ENCODE results near the gene MIER2. TPM values are rescaled to one million over a fixed set of nuclear protein-coding genes. Genes with fewer than 3 reads are reported as not detected.

The MIER2 gene
- total and polyA plus RNA-seq, 10 of the 15 experiments (the other 5 are each of a cell fraction or from before 2014, with no cell fraction given), result 0.48 to 23.6 (median 12.1) TPM

DNA sequence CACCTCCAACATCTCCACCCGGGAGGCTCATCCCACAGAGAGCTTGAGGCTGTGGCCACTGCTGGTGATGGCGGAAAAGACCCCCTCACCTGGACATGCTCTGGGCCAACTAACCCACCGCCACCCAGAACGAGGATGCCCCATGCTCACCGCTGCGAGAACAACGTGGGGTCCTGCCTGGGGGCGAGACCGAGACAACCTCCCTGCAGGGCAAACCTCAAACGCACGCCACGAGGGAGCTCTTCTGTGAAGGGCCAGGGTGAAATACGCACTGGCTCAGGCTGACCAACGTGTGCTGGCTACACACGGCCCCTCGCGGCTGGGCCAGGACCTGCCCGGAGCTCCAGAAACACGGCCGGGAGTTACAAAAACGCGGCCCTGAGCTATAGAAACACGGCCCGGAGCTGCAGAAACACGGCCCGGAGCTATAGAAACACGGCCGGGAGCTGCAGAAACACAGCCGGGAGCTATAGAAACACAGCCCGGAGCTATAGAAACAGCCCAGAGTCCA is 34.4 kb downstream of the MIER2 start (continued):
- TF ChIP-seq ASH2L (IDR thresholded peaks at IDR 0.05; ENCODE audit: borderline replicate concordance, low read depth) (no peak), RUNX3 (IDR thresholded peaks at IDR 0.05; ENCODE audit: low read length) (no peak), SIX5 (IDR thresholded peaks at IDR 0.05; ENCODE audit: low read depth, low read length, severe bottlenecking) (no peak), MEF2B (IDR thresholded peaks at IDR 0.05; ENCODE audit: partially characterized antibody, poor library complexity, severe bottlenecking) (no peak), HDAC6 (IDR thresholded peaks at IDR 0.05; ENCODE audit: unreplicated experiment) (no peak)

- ChIA-PET POLR2A (no interaction called here), CTCF (no interaction called here), RAD21 (ENCODE audit: unreplicated experiment) (no interaction called here), SMC1A (ENCODE audit: uncharacterized antibody, unreplicated experiment) (no interaction called here)
- Histone ChIP-seq H3K27ac (ENCODE audit: control insufficient read depth, insufficient read depth) (no peak overlapping the region), H2AFZ (ENCODE audit: control insufficient read depth, low read depth, low read length) (no peak overlapping the region), H3K27me3 (replicated peaks in 1 of 2; ENCODE audit: control insufficient read depth in 2 of 2, insufficient read depth in 2 of 2, low read length in 1 of 2) (no peaks in the 10 kb centered on the region), H3K4me2 (ENCODE audit: control insufficient read depth, insufficient read depth) (no peak overlapping the region), H3K9me3 (replicated peaks; ENCODE audit: control insufficient read depth, insufficient read depth, low read length) (no peaks in the 10 kb centered on the region), H3K36me3 (ENCODE audit: control insufficient read depth in 2 of 2, insufficient read depth in 2 of 2, low read length in 1 of 2) (peaks cover 0 to 25% of the 10 kb centered on the region in 2 experiments; a peak in 3 of 4 replicates), H4K20me1 (ENCODE audit: control insufficient read depth, insufficient read depth) (no peaks in the 10 kb centered on the region), H3K79me2 (ENCODE audit: control insufficient read depth, insufficient read depth, low read length) (no peaks in the 10 kb centered on the region), H3K4me1 (ENCODE audit: control insufficient read depth, insufficient read depth, low read length) (no peaks in the 10 kb centered on the region), H3K4me3 (no peak overlapping the region), H3K9ac (ENCODE audit: control insufficient read depth, insufficient read depth, low read length) (no peak overlapping the region)
- 87% methylated on average over 12 of the region's 14 CpGs for WGBS (ENCODE audit: insufficient coverage, insufficient replicate concordance, low lambda C conversion rate, missing lambda C conversion rate)
- DNase-seq (ENCODE audit: low read depth, low spot score), result no peak
- BruUV-seq (replicated peaks), result no TSS peak
- FAIRE-seq, result no peak
- in situ Hi-C loops (cut with MboI), result no loop called here
- intact Hi-C loops (cut with micrococcal nuclease; ENCODE audit: unreplicated experiment), result no loop called here
- ATAC-seq, result no peak
- TF ChIP-seq SP1 (IDR thresholded peaks at IDR 0.05; ENCODE audit: low read depth, low read length), result no peak
- TF ChIP-seq STAT1 (conservative IDR thresholded peaks at IDR 0.05), result no peak
- no peak for TF ChIP-seq ZNF687 (IDR thresholded peaks at IDR 0.05)
- TF ChIP-seq USF2 (IDR thresholded peaks at IDR 0.05; ENCODE audit: borderline replicate concordance, low read depth, low read length), result no peak
- TF ChIP-seq MXI1 (IDR thresholded peaks at IDR 0.05; ENCODE audit: low read depth, low read length), result no peak
- TF ChIP-seq CTCF (IDR thresholded peaks at IDR 0.05 in 2 of 3, conservative IDR thresholded peaks at IDR 0.05 in 1 of 3; ENCODE audit: control insufficient read depth in 2 of 3, extremely low read depth in 1 of 3, insufficient read depth in 1 of 3, low read depth in 3 of 3, low read length in 3 of 3), result no peak
- TF ChIP-seq KDM1A (IDR thresholded peaks at IDR 0.05; ENCODE audit: borderline replicate concordance), result no peak
- no peak for TF ChIP-seq E2F8 (IDR thresholded peaks at IDR 0.05; ENCODE audit: low read depth, partially characterized antibody)
Observed at GRCh38 chr19:309206-309565, 35.4 kb downstream of the MIER2 start.

All from GM12878 (cell line).